ENCODE data around the gene CAPZA1. TPM values are rescaled to one million over a fixed set of nuclear protein-coding genes. Genes with fewer than 3 reads are reported as not detected.

Gene CAPZA1
- total RNA-seq (ENCODE audit: low replicate concordance) = 196 and 198 TPM in 2 replicates

GRCh38 chr1:112619518-112620376 lies at the start of gene CAPZA1:
Gene CAPZA1, plus strand, starts transcription at chr1:112619832. Its CDS starts 13 bp downstream, at chr1:112619845.

GRCh38 chr1:112618721-112619517 lies 713 bp upstream of the CAPZA1 start, which contains the start of gene ST7L:
Gene ST7L, minus strand, starts transcription at chr1:112619141. Its CDS starts 28 bp downstream, at chr1:112619113.

GRCh38 chr1:112674440-112674985 lies 54.9 kb downstream of the CAPZA1 start, which contains the start of gene MOV10:
Gene MOV10, plus strand, starts transcription at chr1:112674659. Its CDS starts 254 bp downstream, at chr1:112674913.

GRCh38 chr1:112706505-112707220 lies 87.0 kb downstream of the CAPZA1 start, which contains the start of gene RHOC:
Gene RHOC, minus strand, starts transcription at chr1:112707127. Its CDS starts 3,328 bp downstream, at chr1:112703799.

GRCh38 chr1:112715264-112716053 lies 95.8 kb downstream of the CAPZA1 start, which contains the start of gene PPM1J:
Gene PPM1J, minus strand, starts transcription at chr1:112715332. Its CDS starts 31 bp downstream, at chr1:112715301.

Other genes with a start within 250 kb of the CAPZA1 start
- gene CTTNBP2NL, start 223.6 kb upstream of the CAPZA1 start, total RNA-seq (ENCODE audit: low replicate concordance) = 4.0 and 12.9 TPM in 2 replicates
- gene WNT2B, start 110.9 kb upstream of the CAPZA1 start, total RNA-seq (ENCODE audit: low replicate concordance) = 1.2 and 1.7 TPM in 2 replicates
- gene ST7L, start 691 bp upstream of the CAPZA1 start, total RNA-seq (ENCODE audit: low replicate concordance) = 8.8 and 16.4 TPM in 2 replicates
- 29.5 and 36.6 TPM in 2 replicates for gene MOV10, start 54.8 kb downstream of the CAPZA1 start, total RNA-seq (ENCODE audit: low replicate concordance)
- 480 and 882 TPM in 2 replicates for gene RHOC, start 87.3 kb downstream of the CAPZA1 start, total RNA-seq (ENCODE audit: low replicate concordance)
- gene PPM1J, start 95.5 kb downstream of the CAPZA1 start, total RNA-seq (ENCODE audit: low replicate concordance) = 0.82 and 1.2 TPM in 2 replicates